ENCODE data around the gene DUSP6.

The DUSP6 gene

DNA sequence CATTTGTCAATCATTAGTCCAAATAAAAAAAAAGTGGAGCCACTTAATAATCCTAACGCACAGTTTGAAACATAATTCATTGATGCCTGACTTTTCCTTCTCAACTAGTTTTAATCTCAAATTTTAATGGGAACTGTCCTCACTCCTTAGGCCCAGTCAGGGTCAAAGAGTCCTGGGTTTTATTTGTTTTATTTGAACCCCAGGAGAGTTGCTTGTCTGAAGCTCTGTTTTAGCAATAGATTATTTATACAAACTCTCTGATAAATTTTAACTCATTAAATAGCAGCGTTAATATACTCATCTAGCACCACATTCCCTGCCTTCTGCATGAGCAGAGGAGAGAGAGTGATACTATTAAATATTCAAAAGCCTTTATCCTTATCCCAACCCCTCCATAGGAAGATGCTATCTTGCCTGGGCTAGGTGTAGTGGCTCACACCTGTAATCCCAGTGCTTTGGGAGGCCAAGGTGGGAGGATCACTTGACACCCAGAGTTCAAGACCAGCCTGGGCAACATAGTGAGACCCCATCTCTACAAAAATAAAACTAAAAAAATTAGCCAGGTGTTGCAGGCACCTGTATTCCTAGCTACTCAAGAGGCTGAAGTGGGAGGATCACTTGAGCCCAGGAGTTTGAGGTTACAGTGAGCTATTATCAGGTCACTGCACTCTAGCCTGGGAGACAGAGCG, 14.5 kb upstream of the DUSP6 start:
- no peak overlapping the region for H3K4me3 ChIP-seq (replicated peaks; ENCODE audit: low read depth, low read length)
- DNase-seq (ENCODE audit: low read depth), result no peak
- TF ChIP-seq, protein P1, sequence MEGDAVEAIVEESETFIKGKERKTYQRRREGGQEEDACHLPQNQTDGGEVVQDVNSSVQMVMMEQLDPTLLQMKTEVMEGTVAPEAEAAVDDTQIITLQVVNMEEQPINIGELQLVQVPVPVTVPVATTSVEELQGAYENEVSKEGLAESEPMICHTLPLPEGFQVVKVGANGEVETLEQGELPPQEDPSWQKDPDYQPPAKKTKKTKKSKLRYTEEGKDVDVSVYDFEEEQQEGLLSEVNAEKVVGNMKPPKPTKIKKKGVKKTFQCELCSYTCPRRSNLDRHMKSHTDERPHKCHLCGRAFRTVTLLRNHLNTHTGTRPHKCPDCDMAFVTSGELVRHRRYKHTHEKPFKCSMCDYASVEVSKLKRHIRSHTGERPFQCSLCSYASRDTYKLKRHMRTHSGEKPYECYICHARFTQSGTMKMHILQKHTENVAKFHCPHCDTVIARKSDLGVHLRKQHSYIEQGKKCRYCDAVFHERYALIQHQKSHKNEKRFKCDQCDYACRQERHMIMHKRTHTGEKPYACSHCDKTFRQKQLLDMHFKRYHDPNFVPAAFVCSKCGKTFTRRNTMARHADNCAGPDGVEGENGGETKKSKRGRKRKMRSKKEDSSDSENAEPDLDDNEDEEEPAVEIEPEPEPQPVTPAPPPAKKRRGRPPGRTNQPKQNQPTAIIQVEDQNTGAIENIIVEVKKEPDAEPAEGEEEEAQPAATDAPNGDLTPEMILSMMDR (IDR thresholded peaks at IDR 0.05; ENCODE audit: low read length, missing control alignments), result no peak

DNA sequence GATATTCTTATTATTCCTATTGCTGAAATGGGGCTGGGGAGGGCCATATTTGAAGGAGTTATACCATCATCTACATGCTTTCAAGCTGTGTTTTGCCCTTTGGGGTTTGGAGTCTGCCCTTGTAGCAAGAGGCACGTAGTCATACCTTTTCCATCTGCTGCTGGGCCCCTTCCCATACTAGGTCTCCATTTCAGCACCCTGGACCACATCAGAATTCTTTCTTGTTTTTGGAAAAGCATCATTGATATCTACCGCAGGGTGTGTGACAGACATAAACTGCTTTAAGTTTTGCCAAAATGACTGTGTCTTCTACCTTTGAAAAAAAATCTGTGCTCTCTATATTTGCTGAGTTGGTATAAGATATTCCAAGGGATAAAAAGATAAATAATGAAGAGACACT, 12.3 kb upstream of the DUSP6 start:
- TF ChIP-seq, protein P1 (IDR thresholded peaks at IDR 0.05; ENCODE audit: low read length, missing control alignments), result no peak
- no peak for DNase-seq (ENCODE audit: low read depth)
- no peak overlapping the region for H3K4me3 ChIP-seq (replicated peaks; ENCODE audit: low read depth, low read length)

DNA sequence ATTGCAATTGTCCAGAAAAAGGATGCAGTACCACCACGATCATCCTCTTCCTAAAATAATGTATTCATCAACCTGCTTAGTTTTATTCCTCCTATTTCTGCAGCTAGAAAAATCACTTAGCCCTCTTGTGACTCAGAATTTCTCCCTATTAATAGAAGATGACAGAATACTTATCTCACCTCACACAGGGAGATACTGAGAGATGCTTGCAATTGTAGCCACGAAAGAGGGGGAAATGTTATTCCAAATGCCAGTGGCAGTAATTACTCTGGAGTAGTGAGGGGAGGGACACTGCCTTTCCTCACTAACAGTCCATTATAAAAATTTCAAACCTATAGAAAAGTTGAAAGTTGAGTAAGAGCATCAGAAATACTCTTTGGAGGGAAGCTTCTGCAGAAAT, 11.8 kb upstream of the DUSP6 start:
- TF ChIP-seq, protein P1 (IDR thresholded peaks at IDR 0.05; ENCODE audit: low read length, missing control alignments), result no peak

DNA sequence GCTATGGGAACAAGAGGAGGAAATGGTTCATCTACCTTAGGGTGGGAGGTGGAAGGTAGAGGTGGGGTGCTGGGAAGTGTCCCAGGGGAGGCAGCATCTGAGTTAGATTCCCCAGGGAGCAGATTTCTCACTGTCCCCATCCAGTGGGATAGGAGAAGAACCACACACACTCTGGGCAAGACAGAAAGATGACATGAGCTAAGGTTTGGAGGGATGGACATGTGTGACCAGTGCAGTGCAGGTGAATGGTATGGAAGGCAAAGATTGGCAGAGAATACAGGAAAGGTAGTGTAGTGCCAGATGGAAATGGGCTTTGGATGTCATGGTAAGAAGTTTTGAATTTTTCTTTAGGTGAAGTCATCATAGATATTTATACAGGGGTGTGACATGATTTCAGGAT, 11.3 kb upstream of the DUSP6 start:
- H3K4me3 ChIP-seq (replicated peaks; ENCODE audit: low read depth, low read length), result no peak overlapping the region
- TF ChIP-seq, protein P1 (IDR thresholded peaks at IDR 0.05; ENCODE audit: low read length, missing control alignments), result no peak
- no peak for DNase-seq (ENCODE audit: low read depth)

More for the DNA sequence above, 11.8 kb upstream of the DUSP6 start:
- no peak overlapping the region for H3K4me3 ChIP-seq (replicated peaks; ENCODE audit: low read depth, low read length)
- no peak for DNase-seq (ENCODE audit: low read depth)

- DNase-seq (ENCODE audit: low read depth), result no peak
- TF ChIP-seq, protein P1 (IDR thresholded peaks at IDR 0.05; ENCODE audit: low read length, missing control alignments), result no peak
These were observed 10.8 kb upstream of the DUSP6 start for GRCh38 chr12:89363084-89363483.

GRCh38 chr12:89359615-89360014, 7.3 kb upstream of the DUSP6 start:
- DNase-seq (ENCODE audit: low read depth), result no peak
- TF ChIP-seq, protein P1 (IDR thresholded peaks at IDR 0.05; ENCODE audit: low read length, missing control alignments), result no peak
- H3K4me3 ChIP-seq (replicated peaks; ENCODE audit: low read depth, low read length), result no peak overlapping the region

More at GRCh38 chr12:89363084-89363483, 10.8 kb upstream of the DUSP6 start:
- H3K4me3 ChIP-seq (replicated peaks; ENCODE audit: low read depth, low read length), result no peak overlapping the region

- TF ChIP-seq, protein P1 (IDR thresholded peaks at IDR 0.05; ENCODE audit: low read length, missing control alignments), result no peak
- no peak overlapping the region for H3K4me3 ChIP-seq (replicated peaks; ENCODE audit: low read depth, low read length)
- DNase-seq (ENCODE audit: low read depth), result no peak
These were observed 6.5 kb upstream of the DUSP6 start for GRCh38 chr12:89358805-89359204.
